ENCODE data around the gene ADH1A. TPM values are rescaled to one million over a fixed set of nuclear protein-coding genes. Genes with fewer than 3 reads are reported as not detected.

ADH1A gene
- total RNA-seq, 1 donor from 2014 or later, result not detected

- H3K4me3 ChIP-seq, result no peak overlapping the region
- H3K4me1 ChIP-seq, result no peaks in the 10 kb centered on the region
- TF ChIP-seq CTCF (IDR thresholded peaks at IDR 0.05), result no peak
- TF ChIP-seq POLR2AphosphoS5 (IDR thresholded peaks at IDR 0.05; ENCODE audit: insufficient read depth in 1 of 2, low read depth in 1 of 2), result no peak
- TF ChIP-seq POLR2A (IDR thresholded peaks at IDR 0.05), result no peak
- H3K27ac ChIP-seq, result no peak overlapping the region
- intact Hi-C loops (cut with DNase I), result no loop called here
- H3K9me3 ChIP-seq, result no peaks in the 10 kb centered on the region
- no peaks in the 10 kb centered on the region for H3K27me3 ChIP-seq
- no peaks in the 10 kb centered on the region for H3K36me3 ChIP-seq
- no peak for DNase-seq (ENCODE audit: extremely low spot score in 2 of 2)
These were observed 8.1 kb downstream of the ADH1A start for GRCh38 chr4:99282731-99283130.

- DNase-seq (ENCODE audit: extremely low spot score in 2 of 2), result no peak
- H3K9me3 ChIP-seq, result no peaks in the 10 kb centered on the region
- H3K4me3 ChIP-seq, result no peak overlapping the region
- TF ChIP-seq POLR2AphosphoS5 (IDR thresholded peaks at IDR 0.05; ENCODE audit: insufficient read depth in 1 of 2, low read depth in 1 of 2) (no peak), CTCF (IDR thresholded peaks at IDR 0.05) (no peak), POLR2A (IDR thresholded peaks at IDR 0.05) (no peak)
- H3K36me3 ChIP-seq, result no peaks in the 10 kb centered on the region
- intact Hi-C loops (cut with DNase I), result no loop called here
- H3K27me3 ChIP-seq, result no peaks in the 10 kb centered on the region
- no peaks in the 10 kb centered on the region for H3K4me1 ChIP-seq
- no peak overlapping the region for H3K27ac ChIP-seq
These were observed 9.5 kb downstream of the ADH1A start for GRCh38 chr4:99281261-99281660.

- no peaks in the 10 kb centered on the region for H3K36me3 ChIP-seq
- DNase-seq (ENCODE audit: extremely low spot score in 2 of 2), result no peak
- no peaks in the 10 kb centered on the region for H3K9me3 ChIP-seq
- TF ChIP-seq POLR2AphosphoS5 (IDR thresholded peaks at IDR 0.05; ENCODE audit: insufficient read depth in 1 of 2, low read depth in 1 of 2) (no peak), CTCF (IDR thresholded peaks at IDR 0.05) (no peak), POLR2A (IDR thresholded peaks at IDR 0.05) (no peak)
- no peak overlapping the region for H3K27ac ChIP-seq
- H3K27me3 ChIP-seq, result no peaks in the 10 kb centered on the region
- intact Hi-C loops (cut with DNase I), result no loop called here
- H3K4me3 ChIP-seq, result no peak overlapping the region
- H3K4me1 ChIP-seq, result no peaks in the 10 kb centered on the region
These were observed 14.4 kb downstream of the ADH1A start for GRCh38 chr4:99276417-99276816.

- Histone ChIP-seq H3K27ac (no peak overlapping the region), H3K27me3 (no peaks in the 10 kb centered on the region), H3K9me3 (no peaks in the 10 kb centered on the region), H3K4me3 (no peak overlapping the region), H3K4me1 (no peaks in the 10 kb centered on the region), H3K36me3 (no peaks in the 10 kb centered on the region)
- TF ChIP-seq POLR2AphosphoS5 (IDR thresholded peaks at IDR 0.05; ENCODE audit: insufficient read depth in 1 of 2, low read depth in 1 of 2) (no peak), CTCF (IDR thresholded peaks at IDR 0.05) (no peak), POLR2A (IDR thresholded peaks at IDR 0.05) (no peak)
- no peak for DNase-seq (ENCODE audit: extremely low spot score in 2 of 2)
- intact Hi-C loops (cut with DNase I), result no loop called here
These were observed 14.9 kb downstream of the ADH1A start for GRCh38 chr4:99275885-99276284.

GRCh38 chr4:99275050-99275449, 15.7 kb downstream of the ADH1A start:
- Histone ChIP-seq H3K27me3 (no peaks in the 10 kb centered on the region), H3K36me3 (no peaks in the 10 kb centered on the region), H3K27ac (no peak overlapping the region), H3K4me1 (no peaks in the 10 kb centered on the region), H3K4me3 (no peak overlapping the region), H3K9me3 (no peaks in the 10 kb centered on the region)
- intact Hi-C loops (cut with DNase I), result no loop called here
- no peak for DNase-seq (ENCODE audit: extremely low spot score in 2 of 2)
- TF ChIP-seq POLR2AphosphoS5 (IDR thresholded peaks at IDR 0.05; ENCODE audit: insufficient read depth in 1 of 2, low read depth in 1 of 2) (no peak), POLR2A (IDR thresholded peaks at IDR 0.05) (no peak), CTCF (IDR thresholded peaks at IDR 0.05) (no peak)
